GM03348 (cell line): ENCODE results near the gene GNAT3.
A peak's percentile ranks its signal among the peaks of the same experiment; 100 is the strongest.

ENCODE experiments used
- DNase-seq: peaks from one replicate; pipeline ENCODE4 v3.0.0; 2012; ENCODE audit warnings: low spot score

The GNAT3 gene

DNA sequence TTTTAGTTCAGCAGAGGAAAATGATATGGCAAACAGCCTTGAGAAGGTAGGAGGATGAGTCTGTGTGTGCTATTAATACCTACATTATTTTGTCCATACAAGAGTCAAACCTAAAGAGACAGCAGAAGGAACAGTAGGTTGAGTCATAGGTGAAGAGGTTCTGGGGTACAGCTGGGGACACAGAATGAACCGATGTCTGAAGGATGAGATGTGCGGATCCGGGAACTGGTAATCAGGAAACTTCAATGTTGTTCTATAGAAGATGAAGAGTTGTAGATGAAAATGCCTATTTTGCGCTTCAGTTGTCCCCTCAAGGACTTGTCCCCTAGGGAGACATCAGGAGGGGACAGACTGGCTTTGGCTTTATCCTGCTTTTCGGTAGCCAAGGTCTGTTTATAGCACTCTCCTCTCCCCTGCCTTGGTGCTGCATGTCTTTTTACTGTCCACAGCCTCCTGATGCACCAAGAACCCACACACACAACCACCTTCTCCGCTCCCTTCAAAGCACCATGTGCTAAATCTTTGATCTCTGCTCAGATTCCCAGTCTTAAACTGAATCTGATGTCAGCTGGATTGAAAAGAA lies 94.6 kb downstream of the GNAT3 start:
- no peak for DNase-seq

DNA sequence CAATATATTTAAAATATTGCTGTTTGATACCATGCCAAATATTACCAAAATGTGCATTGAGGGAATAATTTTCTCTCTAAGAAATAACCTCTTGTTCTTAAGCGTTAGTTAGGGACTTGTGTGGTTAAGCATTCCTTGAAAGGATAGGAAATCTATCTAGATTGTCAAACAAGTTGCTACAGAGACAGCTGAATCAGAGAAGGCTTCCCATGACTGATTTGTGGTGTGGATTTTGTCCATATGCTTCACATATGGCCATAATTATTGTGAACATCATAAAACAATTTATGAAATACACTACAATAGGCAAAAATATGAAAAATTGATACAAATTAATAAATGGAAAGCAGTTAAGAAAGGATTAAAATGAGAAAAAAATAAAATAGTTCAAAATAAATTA lies 96.3 kb downstream of the GNAT3 start:
- peak; percentile 6 for DNase-seq

DNA sequence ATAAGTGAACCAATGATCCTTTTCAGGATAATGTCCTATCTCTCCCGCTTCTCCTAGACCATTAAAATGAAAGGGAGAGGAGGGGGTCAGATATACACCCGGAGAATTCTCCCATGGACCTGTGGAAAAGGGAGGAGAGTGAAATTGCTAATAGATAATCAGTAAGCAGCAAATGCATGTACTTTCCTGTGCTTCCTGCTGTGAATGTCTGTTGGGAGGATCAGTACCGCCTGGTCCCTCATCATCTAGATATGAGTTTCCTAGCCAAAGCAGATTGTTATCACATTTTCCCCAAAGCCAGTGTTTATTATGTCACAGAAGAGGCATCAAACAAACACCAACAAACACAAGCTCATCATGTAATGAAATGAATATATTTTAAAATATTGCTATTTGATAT lies 96.8 kb downstream of the GNAT3 start:
- no peak for DNase-seq

DNA sequence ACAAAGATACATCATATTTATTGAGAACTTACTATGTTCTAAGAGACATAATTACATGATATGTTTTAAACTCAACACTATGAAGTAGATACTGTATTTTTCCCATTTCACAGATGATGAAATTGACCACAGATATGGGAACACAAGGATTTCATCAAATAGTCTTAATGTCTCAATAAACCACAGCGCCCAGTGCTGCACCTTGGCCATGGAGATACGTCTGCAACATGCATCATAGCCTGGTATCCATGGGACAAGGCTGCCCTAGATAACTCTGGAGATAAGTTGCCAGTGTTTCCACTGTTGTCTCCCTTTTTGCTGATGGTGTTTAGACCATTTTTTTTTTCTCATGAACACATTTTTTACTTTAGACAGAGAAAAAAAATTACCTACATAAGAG lies 97.5 kb downstream of the GNAT3 start:
- no peak for DNase-seq

DNA sequence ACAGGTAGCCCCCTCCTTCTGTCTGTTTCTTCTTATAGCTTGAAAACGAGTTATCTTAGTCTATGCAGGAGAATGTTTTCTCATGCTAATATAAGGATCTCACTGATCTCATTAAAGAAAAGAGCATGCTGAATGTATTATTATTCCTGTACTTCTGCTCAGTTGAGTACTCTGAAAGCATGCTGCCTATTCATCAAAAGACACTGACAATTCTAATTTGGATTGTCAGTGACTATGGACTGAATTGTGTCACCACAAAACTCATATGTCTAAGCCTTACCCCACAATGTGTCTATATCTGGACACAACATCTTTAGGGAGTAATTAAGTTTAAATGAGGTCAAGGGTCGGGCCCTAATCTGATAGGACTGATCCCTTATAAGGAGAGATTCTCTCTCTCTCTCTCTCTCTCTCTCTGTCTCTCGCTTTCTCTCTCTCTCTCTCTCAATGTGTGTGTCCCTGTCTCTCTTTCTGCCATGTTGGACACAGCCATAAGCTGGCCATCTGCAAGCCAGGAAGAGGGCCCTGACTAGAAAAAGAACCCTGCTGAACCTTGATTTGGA lies 98.4 kb downstream of the GNAT3 start:
- DNase-seq: no peak

DNA sequence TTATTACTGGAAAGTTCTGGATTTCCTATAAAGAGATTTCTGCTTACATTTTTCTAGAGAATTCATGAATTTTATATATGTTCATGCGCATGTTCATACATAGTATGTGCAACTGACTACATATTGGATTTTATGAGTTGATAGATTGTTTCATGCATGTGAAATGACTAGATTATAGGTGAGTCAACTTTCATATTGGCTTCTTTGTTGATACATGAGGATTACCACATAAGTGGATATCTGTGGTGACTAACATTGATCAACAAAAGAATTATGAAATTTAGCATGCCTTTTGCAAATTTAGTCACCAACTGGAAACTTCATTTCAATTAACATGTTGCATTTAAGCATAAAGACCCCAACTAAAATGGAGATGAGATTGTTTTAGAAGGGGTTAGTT lies 99.0 kb downstream of the GNAT3 start:
- DNase-seq: peak; percentile 23

DNA sequence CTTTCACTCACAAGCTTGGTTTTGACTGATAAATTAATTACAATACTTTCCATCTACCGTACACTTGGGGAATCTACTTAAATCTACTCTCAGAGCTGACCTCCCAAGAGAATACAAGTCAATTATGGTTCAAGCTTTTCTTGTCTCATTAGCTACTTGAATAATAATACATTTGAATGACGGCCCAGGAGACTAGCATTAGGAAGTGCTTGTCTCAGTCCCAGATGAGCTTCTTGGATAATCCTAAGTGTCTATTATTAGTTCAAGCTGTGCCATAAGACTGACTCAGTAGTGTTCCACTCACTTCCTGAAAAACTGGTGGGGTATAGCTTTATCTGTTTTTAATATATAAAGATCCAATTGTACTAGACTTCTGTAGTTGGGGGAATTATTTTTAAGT lies 100.2 kb downstream of the GNAT3 start:
- DNase-seq: peak; percentile 16

DNA sequence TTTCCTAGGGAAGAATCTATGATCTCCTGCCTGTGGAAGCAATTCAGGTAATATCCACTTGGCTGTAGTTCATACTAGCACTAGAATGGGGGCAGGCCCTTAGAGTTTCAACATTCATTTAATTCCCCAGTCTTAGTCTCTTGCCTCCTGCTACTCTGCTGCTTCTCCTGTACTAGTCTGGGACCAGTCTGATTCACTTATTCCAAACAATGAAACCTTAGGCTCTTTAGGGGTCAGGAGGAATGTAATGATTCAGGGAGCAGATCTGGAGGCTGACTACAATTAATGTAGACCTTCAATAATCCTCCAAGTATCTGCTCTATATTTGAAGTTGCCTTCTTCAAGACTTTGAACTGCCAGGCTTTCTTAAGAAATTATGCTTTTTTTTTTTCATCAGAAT lies 101.8 kb downstream of the GNAT3 start:
- DNase-seq: peak; percentile 11
